K562 (cell line): Measurements from ENCODE around the gene FOLR2. TPM values are rescaled to one million over a fixed set of nuclear protein-coding genes. Genes with fewer than 3 reads are reported as not detected.

ENCODE experiments used
- ATAC-seq: fragments of 200-7000 bp; cut with Tn5 transposase; 3 replicates; pipeline ENCODE4 v1.9.1; 2020; ENCODE audit warnings: moderate library complexity
- BruUV-seq: library from RNA; stranded (reverse); fragments of 400-500 nt; replicated peaks from 2 replicates; lab custom pipeline; 2021; lab: Mats Ljungman, UMichigan
- CTCF ChIA-PET: fragments of 300-600 bp; formaldehyde crosslinking; extraction: SDS; loops from one replicate; lab custom pipeline; 2021; ENCODE audit warnings: low intra/inter-chr PET ratio; lab: Yijun Ruan, JAX
- POLR2A ChIA-PET: fragments of 300-600, 350-650 bp; sonication (Branson Sonifier 250); formaldehyde crosslinking; extraction: SDS; loops from one replicate; lab custom pipeline; 2021; ENCODE audit warnings: antibody characterized with exemption, inconsistent platforms; lab: Yijun Ruan, JAX
- DNase-seq, 4 experiments: peaks; one replicate each; pipeline versions ENCODE4 v3.0.0 to v3.0.0-alpha.2; 2011 to 2018; ENCODE audit warnings: low spot score in 3 of 4, mixed read lengths in 3 of 4; ENCODE audit errors: extremely low read depth in 1 of 4
- FAIRE-seq: peaks from 2 replicates; lab custom pipeline; 2011; peaks lifted over from hg19 to GRCh38; lab: Jason Lieb, UNC
- H2AFZ ChIP-seq: 2 replicates; pipeline ENCODE4 v1.6.0; 2011; ENCODE audit warnings: low read depth, low read length, control low read depth, inconsistent platforms
- H3K27ac ChIP-seq: fragments of 200-600 bp; 3 replicates; pipeline ENCODE4 v1.8.0; 2011; ENCODE audit warnings: low read depth, mild to moderate bottlenecking, control low read depth, inconsistent platforms, low read length, moderate library complexity, mixed read lengths; ENCODE audit errors: extremely low read depth
- H3K27me3 ChIP-seq, 2 experiments: fragments of 300-600 bp in 1 of 2; 2 replicates in 1 of 2; 3 replicates in 1 of 2; pipeline versions ENCODE4 v1.6.0 to v1.8.0; 2011; ENCODE audit warnings: inconsistent platforms in 2 of 2, low read length in 2 of 2, mild to moderate bottlenecking in 1 of 2, mixed read lengths in 1 of 2, moderate library complexity in 1 of 2; ENCODE audit not compliant: control insufficient read depth in 2 of 2, insufficient read depth in 2 of 2
- H3K36me3 ChIP-seq: fragments of 300-600 bp; 3 replicates; pipeline ENCODE4 v1.8.0; 2011; ENCODE audit warnings: mild to moderate bottlenecking, low read length, inconsistent platforms; ENCODE audit not compliant: control insufficient read depth, insufficient read depth
- H3K4me1 ChIP-seq, 2 experiments: fragments of 200-600 bp in 1 of 2; replicated peaks in 1 of 2; 2 replicates in 1 of 2; 3 replicates in 1 of 2; pipeline versions ENCODE4 v1.5.1 to v1.8.0; 2011; ENCODE audit warnings: inconsistent platforms in 2 of 2, low read length in 2 of 2, mild to moderate bottlenecking in 1 of 2, mixed read lengths in 1 of 2, moderate library complexity in 1 of 2; ENCODE audit not compliant: control insufficient read depth in 2 of 2, insufficient read depth in 2 of 2
- H3K4me2 ChIP-seq: 2 replicates; pipeline ENCODE4 v1.6.1; 2011; ENCODE audit warnings: low read length, control low read depth, inconsistent platforms, mixed read lengths; ENCODE audit not compliant: insufficient read depth
- H3K4me3 ChIP-seq: fragments of 200-600 bp; sonication (generic), shearing (Covaris generic); 2 replicates; pipeline ENCODE4 v1.5.1; 2016; ENCODE audit warnings: control low read depth, inconsistent platforms
- H3K79me2 ChIP-seq: fragments of 200-600 bp; 3 replicates; pipeline ENCODE4 v1.8.0; 2011; ENCODE audit warnings: low read length, inconsistent platforms; ENCODE audit not compliant: control insufficient read depth, insufficient read depth
- H3K9ac ChIP-seq, 2 experiments: 2 replicates each; pipeline versions ENCODE4 v1.6.0 to v1.6.1; 2011; ENCODE audit warnings: low read depth in 2 of 2, low read length in 2 of 2, control low read depth in 1 of 2, inconsistent platforms in 1 of 2, mild to moderate bottlenecking in 1 of 2, mixed read lengths in 1 of 2; ENCODE audit not compliant: insufficient read depth in 1 of 2
- H3K9me1 ChIP-seq: one replicate; pipeline ENCODE4 v1.6.0; 2011; ENCODE audit warnings: inconsistent platforms, mild to moderate bottlenecking, low read length, moderate library complexity; ENCODE audit not compliant: control insufficient read depth, insufficient read depth
- H3K9me3 ChIP-seq: replicated peaks from 2 replicates; pipeline ENCODE4 v1.5.1; 2011; ENCODE audit warnings: low read depth, low read length, inconsistent platforms; ENCODE audit not compliant: control insufficient read depth, insufficient read depth
- H4K20me1 ChIP-seq: replicated peaks from 2 replicates; pipeline ENCODE4 v1.6.1; 2011; ENCODE audit warnings: low read length, inconsistent platforms, mixed read lengths; ENCODE audit not compliant: control insufficient read depth, insufficient read depth
- ADNP ChIP-seq: fragments of 200-800 bp; sonication (Bioruptor generic); IDR thresholded peaks from 2 replicates; pipeline ENCODE4 v1.6.1; 2016; ENCODE audit warnings: missing genetic modification characterization, missing compliant biosample characterization
- BRCA1 ChIP-seq, 2 experiments: fragments of 450-650 bp in 1 of 2; sonication (generic) in 1 of 2; formaldehyde crosslinking in 1 of 2; IDR thresholded peaks; 2 replicates each; pipeline versions ENCODE4 v1.5.0 to v1.6.1; 2017 to 2020; ENCODE audit warnings: mild to moderate bottlenecking in 1 of 2, missing genetic modification reagents in 1 of 2
- CBX8 ChIP-seq: fragments of 200-600 bp; sonication (generic); IDR thresholded peaks from 2 replicates; pipeline ENCODE4 v1.6.1; 2012; ENCODE audit warnings: borderline replicate concordance, mixed run types, low read depth, mild to moderate bottlenecking, moderate library complexity, mixed read lengths, low read length, control low read depth, inconsistent platforms; ENCODE audit not compliant: poor library complexity, severe bottlenecking; ENCODE audit errors: extremely low read depth
- CEBPG ChIP-seq, 3 experiments: fragments of 200-800 bp in 1 of 3; sonication (Bioruptor generic) in 1 of 3; sonication (generic) in 1 of 3; formaldehyde crosslinking in 1 of 3; IDR thresholded peaks in 2 of 3; conservative IDR thresholded peaks in 1 of 3; 2 replicates each; pipeline versions ENCODE4 v1.6.1 to v1.8.0; 2016 to 2022; ENCODE audit warnings: missing compliant biosample characterization in 2 of 3, missing genetic modification characterization in 2 of 3, mild to moderate bottlenecking in 1 of 3, missing genetic modification reagents in 1 of 3
- FOXK1 ChIP-seq: sonication (generic); formaldehyde crosslinking; IDR thresholded peaks from 2 replicates; pipeline ENCODE4 v1.8.0; 2022; ENCODE audit warnings: missing genetic modification reagents, mild to moderate bottlenecking, borderline replicate concordance
- FUS ChIP-seq: fragments of 200-400 bp; formaldehyde crosslinking; optimal IDR thresholded peaks from 2 replicates; pipeline ENCODE3; 2017; ENCODE audit warnings: low read depth, low read length
- HDAC1 ChIP-seq, 2 experiments: fragments of 450-650 bp; IDR thresholded peaks; 2 replicates each; pipeline ENCODE4 v1.6.1; 2016 to 2017; ENCODE audit warnings: inconsistent platforms in 1 of 2, mild to moderate bottlenecking in 1 of 2, moderate library complexity in 1 of 2
- MAX ChIP-seq: sonication (generic); formaldehyde crosslinking; IDR thresholded peaks from 2 replicates; pipeline ENCODE4 v1.9.0; 2022; ENCODE audit warnings: mild to moderate bottlenecking, missing genetic modification reagents
- NCOA1 ChIP-seq: fragments of 450-650 bp; IDR thresholded peaks from 2 replicates; pipeline ENCODE4 v1.6.1; 2016; ENCODE audit warnings: low read depth
- PHTF2 ChIP-seq: fragments of 250-450 bp; sonication (Bioruptor Pico); IDR thresholded peaks from 2 replicates; pipeline ENCODE4 v1.5.0; 2021; ENCODE audit warnings: mild to moderate bottlenecking
- TFAP4 ChIP-seq: sonication (generic); formaldehyde crosslinking; IDR thresholded peaks from 2 replicates; pipeline ENCODE4 v1.8.0; 2022; ENCODE audit warnings: missing genetic modification reagents, mild to moderate bottlenecking, moderate library complexity, borderline replicate concordance
- ZFP1 ChIP-seq: fragments of 450-650 bp; formaldehyde crosslinking; IDR thresholded peaks from 2 replicates; pipeline ENCODE4 v1.4.0; 2020; ENCODE audit warnings: mild to moderate bottlenecking, mixed read lengths
- ZNF124 ChIP-seq: sonication (generic); formaldehyde crosslinking; IDR thresholded peaks from 2 replicates; pipeline ENCODE4 v1.8.1; 2022; ENCODE audit warnings: missing genetic modification reagents
- ZNF263 ChIP-seq: sonication (generic); formaldehyde crosslinking; IDR thresholded peaks from 2 replicates; pipeline ENCODE4 v1.8.0; 2022; ENCODE audit warnings: mild to moderate bottlenecking, missing genetic modification reagents, borderline replicate concordance
- ZNF277 ChIP-seq: fragments of 250-450 bp; sonication (Bioruptor Pico); IDR thresholded peaks from 2 replicates; pipeline ENCODE4 v1.8.0; 2022; ENCODE audit warnings: inconsistent platforms, mild to moderate bottlenecking, moderate library complexity, borderline replicate concordance
- ZNF316 ChIP-seq: fragments of 450-650 bp; IDR thresholded peaks from 2 replicates; pipeline ENCODE4 v1.6.1; 2016
- in situ Hi-C: fragments of 300-500 bp; cut with MboI; formaldehyde crosslinking; loops from 4 replicates; pipeline ENCODE4 v1.15.0; 2018; ENCODE audit warnings: inconsistent platforms, mixed read lengths
- intact Hi-C: fragments of 100-400 bp; cut with micrococcal nuclease; formaldehyde crosslinking; loops from 2 replicates; pipeline ENCODE4 v1.14.2; 2022
- polyA plus RNA-seq, 8 experiments: library from polyadenylated mRNA; depleted of rRNA in 4 of 8; stranded (reverse) in 5 of 8; unstranded in 3 of 8; fragments of >200 nt; fragmentation: Nextera tagmentation in 2 of 8; fragmentation: Illumina TruSeq in 1 of 8; extraction: Ambion mirVana in 2 of 8; extraction: Trizol in 1 of 8; gene quantifications; 2 replicates each; pipeline versions ENCODE4 v1.2.1 to v1.2.3, GENCODE V29; 2011 to 2014; ENCODE audit warnings: inconsistent platforms in 1 of 8, missing spikeins in 1 of 8
- total RNA-seq, 7 experiments: library from RNA; depleted of rRNA in 6 of 7; stranded (reverse); fragments of >200 nt in 6 of 7; fragmentation: Illumina TruSeq in 2 of 7; extraction: Trizol in 2 of 7; gene quantifications; 2 replicates each; pipeline versions ENCODE4 v1.2.1 to v1.2.3, GENCODE V29; 2011 to 2021; ENCODE audit warnings: low replicate concordance in 1 of 7
- TF ChIP-seq, protein P1 (sequence below): fragments of 250-450 bp; sonication (Bioruptor Pico); IDR thresholded peaks from 2 replicates; pipeline ENCODE4 v1.5.1; 2021; ENCODE audit warnings: mild to moderate bottlenecking
- TF ChIP-seq, protein P2 (sequence below): fragments of 450-650 bp; formaldehyde crosslinking; IDR thresholded peaks from 2 replicates; pipeline ENCODE4 v1.4.0; 2020; ENCODE audit warnings: mild to moderate bottlenecking, moderate library complexity

Gene FOLR2
- total and polyA plus RNA-seq, 9 of the 15 experiments (the other 6 are each of a cell fraction or from before 2014, with no cell fraction given), result 0.27 TPM; not detected in 8

- H3K9me1 ChIP-seq, result no peaks in the 10 kb centered on the region
- no peaks in the 10 kb centered on the region for H4K20me1 ChIP-seq
- no peak overlapping the region for H3K9ac ChIP-seq
- no peaks in the 10 kb centered on the region for H3K79me2 ChIP-seq
- intact Hi-C loops (no loop called here), in situ Hi-C loops (no loop called here)
- H3K4me1 ChIP-seq, result peaks cover 0 to 4% of the 10 kb centered on the region in 2 experiments; a peak in 1 of 5 replicates
- no peak overlapping the region for H3K4me3 ChIP-seq
- FAIRE-seq (no peak), ATAC-seq (no peak), DNase-seq (no peak)
- no TSS peak for BruUV-seq
- CTCF ChIA-PET, result no interaction called here
- H3K4me2 ChIP-seq, result no peak overlapping the region
- H3K9me3 ChIP-seq, result no peaks in the 10 kb centered on the region
- H3K27ac ChIP-seq, result no peak overlapping the region
- H3K36me3 ChIP-seq, result no peaks in the 10 kb centered on the region
- POLR2A ChIA-PET, result interaction anchor here (1.2 kb wide), 1 partner anchor 11 kb away, joined by 7 read pairs; no protein-coding TSS in a partner anchor
- H3K27me3 ChIP-seq, result no peaks in the 10 kb centered on the region; a peak in 1 of 5 replicates
- H2AFZ ChIP-seq, result no peak overlapping the region
- TF ChIP-seq ZNF316, result no peak
- TF ChIP-seq, protein P1, sequence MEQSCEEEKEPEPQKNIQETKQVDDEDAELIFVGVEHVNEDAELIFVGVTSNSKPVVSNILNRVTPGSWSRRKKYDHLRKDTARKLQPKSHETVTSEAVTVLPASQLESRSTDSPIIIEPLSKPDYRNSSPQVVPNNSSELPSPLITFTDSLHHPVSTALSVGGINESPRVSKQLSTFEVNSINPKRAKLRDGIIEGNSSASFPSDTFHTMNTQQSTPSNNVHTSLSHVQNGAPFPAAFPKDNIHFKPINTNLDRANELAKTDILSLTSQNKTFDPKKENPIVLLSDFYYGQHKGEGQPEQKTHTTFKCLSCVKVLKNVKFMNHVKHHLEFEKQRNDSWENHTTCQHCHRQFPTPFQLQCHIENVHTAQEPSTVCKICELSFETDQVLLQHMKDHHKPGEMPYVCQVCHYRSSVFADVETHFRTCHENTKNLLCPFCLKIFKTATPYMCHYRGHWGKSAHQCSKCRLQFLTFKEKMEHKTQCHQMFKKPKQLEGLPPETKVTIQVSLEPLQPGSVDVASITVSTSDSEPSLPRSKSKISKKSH (CRISPR knock-in tag), result no peak
- no peak for TF ChIP-seq FUS
- TF ChIP-seq BRCA1 (IDR thresholded peaks at IDR 0.05), result no peak
- no peak for TF ChIP-seq BRCA1 (CRISPR knock-in tag; IDR thresholded peaks at IDR 0.05)
- TF ChIP-seq ADNP, result no peak
- TF ChIP-seq ZNF124 (CRISPR knock-in tag), result no peak
- TF ChIP-seq ZNF277 (CRISPR knock-in tag), result no peak
- no peak for TF ChIP-seq PHTF2
- TF ChIP-seq MAX, result no peak
- no peak for TF ChIP-seq CBX8
- TF ChIP-seq FOXK1 (CRISPR knock-in tag), result no peak
- no peak for TF ChIP-seq ZNF263 (CRISPR knock-in tag)
- TF ChIP-seq HDAC1 (IDR thresholded peaks at IDR 0.05), result no peak
- TF ChIP-seq NCOA1, result no peak
- no peak for TF ChIP-seq TFAP4 (CRISPR knock-in tag)
- no peak for TF ChIP-seq CEBPG (CRISPR knock-in tag; IDR thresholded peaks at IDR 0.05)
- TF ChIP-seq CEBPG (tag; conservative IDR thresholded peaks at IDR 0.05 in 1 of 2, IDR thresholded peaks at IDR 0.05 in 1 of 2), result no peak
- TF ChIP-seq, protein P2, sequence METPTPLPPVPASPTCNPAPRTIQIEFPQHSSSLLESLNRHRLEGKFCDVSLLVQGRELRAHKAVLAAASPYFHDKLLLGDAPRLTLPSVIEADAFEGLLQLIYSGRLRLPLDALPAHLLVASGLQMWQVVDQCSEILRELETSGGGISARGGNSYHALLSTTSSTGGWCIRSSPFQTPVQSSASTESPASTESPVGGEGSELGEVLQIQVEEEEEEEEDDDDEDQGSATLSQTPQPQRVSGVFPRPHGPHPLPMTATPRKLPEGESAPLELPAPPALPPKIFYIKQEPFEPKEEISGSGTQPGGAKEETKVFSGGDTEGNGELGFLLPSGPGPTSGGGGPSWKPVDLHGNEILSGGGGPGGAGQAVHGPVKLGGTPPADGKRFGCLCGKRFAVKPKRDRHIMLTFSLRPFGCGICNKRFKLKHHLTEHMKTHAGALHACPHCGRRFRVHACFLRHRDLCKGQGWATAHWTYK, result no peak
- no peak for TF ChIP-seq ZFP1 (CRISPR knock-in tag)
Measured at GRCh38 chr11:72265951-72266350, 49.4 kb downstream of the FOLR2 start.
